Left colon (tissue), 2 donors: ENCODE data around the gene B4GALNT2. TPM values are rescaled to one million over a fixed set of nuclear protein-coding genes. Genes with fewer than 3 reads are reported as not detected.
A peak's percentile ranks its signal among the peaks of the same experiment; 100 is the strongest.

ENCODE experiments used
- ATAC-seq: fragments of 200-7000 bp; cut with Tn5 transposase; one replicate; pipeline ENCODE4 v1.9.1; 2020; ENCODE audit warnings: mild to moderate bottlenecking, moderate library complexity
- DNase-seq, 2 donors: peaks; one replicate each; pipeline ENCODE4 v3.0.0-alpha.2; 2020
- intact Hi-C, 2 donors: fragments of 100-400 bp; cut with DNase I in 1 of 2; cut with micrococcal nuclease in 1 of 2; formaldehyde crosslinking; loops; one replicate each; pipeline versions ENCODE4 v1.11.2 to v1.14.0; 2022; cut with DNase I, micrococcal nuclease
- total RNA-seq, 2 donors: library from RNA; stranded (reverse); fragmentation: NEBNext Ultra II Directional; extraction: Animal tissue kit (Norgen Biotek cat#: 25700); gene quantifications; one replicate each; pipeline ENCODE4 v1.2.1, GENCODE V29; 2021
- donor health status: DM: no; HTN: no; CAD: no.
- donor health status: DM: yes; HTN: yes; CAD: no.

B4GALNT2 gene
- total RNA-seq, 2 donors from 2014 or later, result 45.0 to 99.9 TPM

- no peak for DNase-seq
- intact Hi-C loops, result no loop called here
- no peak for ATAC-seq
Measured at GRCh38 chr17:49219987-49220386, 87.4 kb downstream of the B4GALNT2 start.

- intact Hi-C loops, result no loop called here
- no peak for ATAC-seq
Measured at GRCh38 chr17:49223168-49223516, 90.6 kb downstream of the B4GALNT2 start.

GRCh38 chr17:49223517-49224197, 91.1 kb downstream of the B4GALNT2 start:
- DNase-seq (peak; percentile 64 to 78), ATAC-seq (peak; percentile 46)
- intact Hi-C loops, result no loop called here

More at GRCh38 chr17:49223168-49223516, 90.6 kb downstream of the B4GALNT2 start:
- DNase-seq, result no peak

GRCh38 chr17:49224198-49224996, 91.8 kb downstream of the B4GALNT2 start:
- DNase-seq (peak in 1 of 2 donors; percentile 60), ATAC-seq (peak; percentile 35)
- intact Hi-C loops, result no loop called here

- DNase-seq (no peak), ATAC-seq (no peak)
- intact Hi-C loops, result no loop called here
Measured at GRCh38 chr17:49224997-49225337, 92.4 kb downstream of the B4GALNT2 start.

GRCh38 chr17:49225554-49226236, 93.1 kb downstream of the B4GALNT2 start:
- ATAC-seq (no peak), DNase-seq (no peak)
- intact Hi-C loops, result no loop called here

Other genes starting within 250 kb of the B4GALNT2 start
- 100 to 1,000 TPM; 180 to 246 TPM for gene ATP5MC1, start 240.0 kb upstream of the B4GALNT2 start, total RNA-seq
- gene UBE2Z, start 224.4 kb upstream of the B4GALNT2 start, total RNA-seq, result 10 to 100 TPM; 65.7 to 65.8 TPM
- gene SNF8, start 187.9 kb upstream of the B4GALNT2 start, total RNA-seq, result 100 to 1,000 TPM; 101 to 123 TPM
- not detected for gene GIP, start 164.2 kb upstream of the B4GALNT2 start, total RNA-seq
- gene IGF2BP1, start 135.4 kb upstream of the B4GALNT2 start, total RNA-seq, result under 1 TPM in 1 of 2 donors, not detected in 1; 0.40 TPM
- 1 to 10 TPM; 1.3 to 1.4 TPM for gene GNGT2, start 77.8 kb downstream of the B4GALNT2 start, total RNA-seq
- gene ABI3, start 77.9 kb downstream of the B4GALNT2 start, total RNA-seq, result 1 to 10 TPM; 3.4 to 7.6 TPM
- gene PHOSPHO1, start 98.0 kb downstream of the B4GALNT2 start, total RNA-seq, result not detected
- 10 to 100 TPM; 52.4 to 53.2 TPM for gene ZNF652, start 229.5 kb downstream of the B4GALNT2 start, total RNA-seq